Type B pancreatic cell (in vitro differentiated cells): Measurements from ENCODE around the gene PRAC2. TPM values are rescaled to one million over a fixed set of nuclear protein-coding genes. Genes with fewer than 3 reads are reported as not detected.

ENCODE experiments used
- DNase-seq: peaks from one replicate; pipeline ENCODE4 v3.0.0; 2021; ENCODE audit warnings: mixed read lengths; ENCODE audit not compliant: unreplicated experiment; ENCODE audit errors: extremely low spot score
- H3K27ac Mint-ChIP-seq: 2 replicates; pipeline ENCODE4 v1.8.0; 2021; ENCODE audit warnings: mild to moderate bottlenecking, mixed read lengths
- H3K27me3 Mint-ChIP-seq: 2 replicates; pipeline ENCODE4 v1.8.0; 2021; ENCODE audit warnings: mixed read lengths
- H3K36me3 Mint-ChIP-seq: 2 replicates; pipeline ENCODE4 v1.8.0; 2021; ENCODE audit warnings: mixed read lengths
- H3K4me1 Mint-ChIP-seq: one replicate; pipeline ENCODE4 v1.8.0; 2021; ENCODE audit warnings: mixed read lengths; ENCODE audit not compliant: unreplicated experiment
- H3K4me3 Mint-ChIP-seq: 2 replicates; pipeline ENCODE4 v1.8.0; 2021; ENCODE audit warnings: mild to moderate bottlenecking, mixed read lengths
- H3K9me3 Mint-ChIP-seq: 2 replicates; pipeline ENCODE4 v1.8.0; 2021; ENCODE audit warnings: mixed read lengths
- CTCF ChIP-seq: fragments of 200-600 bp; sonication (generic); conservative IDR thresholded peaks from 2 replicates; pipeline ENCODE4 v1.5.0; 2021; ENCODE audit warnings: antibody characterized with exemption, mild to moderate bottlenecking
- total RNA-seq: library from RNA; stranded (reverse); gene quantifications from 2 replicates; pipeline ENCODE4 v1.2.1, GENCODE V29; 2021; ENCODE audit warnings: low replicate concordance

PRAC2 gene
- total RNA-seq, 1 donor from 2014 or later, result not detected

- DNase-seq, result no peak
- peaks cover 98% of the 10 kb centered on the region for H3K27me3 Mint-ChIP-seq
- no peak overlapping the region for H3K4me3 Mint-ChIP-seq
- H3K4me1 Mint-ChIP-seq, result no peaks in the 10 kb centered on the region
- no peak overlapping the region for H3K27ac Mint-ChIP-seq
- TF ChIP-seq CTCF, result no peak
- H3K36me3 Mint-ChIP-seq, result no peaks in the 10 kb centered on the region
- H3K9me3 Mint-ChIP-seq, result no peaks in the 10 kb centered on the region
These were observed 31.7 kb downstream of the PRAC2 start for GRCh38 chr17:48754500-48755261.

GRCh38 chr17:48755356-48755755, 32.4 kb downstream of the PRAC2 start:
- H3K27me3 Mint-ChIP-seq, result peaks cover 98% of the 10 kb centered on the region
- DNase-seq, result no peak
- no peak overlapping the region for H3K27ac Mint-ChIP-seq
- no peaks in the 10 kb centered on the region for H3K4me1 Mint-ChIP-seq
- H3K4me3 Mint-ChIP-seq, result no peak overlapping the region
- H3K9me3 Mint-ChIP-seq, result no peaks in the 10 kb centered on the region
- no peak for TF ChIP-seq CTCF
- H3K36me3 Mint-ChIP-seq, result no peaks in the 10 kb centered on the region

- H3K27ac Mint-ChIP-seq, result no peak overlapping the region
- peaks cover 96% of the 10 kb centered on the region for H3K27me3 Mint-ChIP-seq
- DNase-seq, result no peak
- no peak for TF ChIP-seq CTCF
- no peaks in the 10 kb centered on the region for H3K36me3 Mint-ChIP-seq
- H3K9me3 Mint-ChIP-seq, result no peaks in the 10 kb centered on the region
- no peaks in the 10 kb centered on the region for H3K4me1 Mint-ChIP-seq
- H3K4me3 Mint-ChIP-seq, result no peak overlapping the region
These were observed 33.9 kb downstream of the PRAC2 start for GRCh38 chr17:48756830-48757251.

GRCh38 chr17:48757524-48757961, 34.6 kb downstream of the PRAC2 start:
- no peak overlapping the region for H3K4me3 Mint-ChIP-seq
- H3K27ac Mint-ChIP-seq, result no peak overlapping the region
- H3K27me3 Mint-ChIP-seq, result peaks cover 96% of the 10 kb centered on the region
- H3K36me3 Mint-ChIP-seq, result no peaks in the 10 kb centered on the region
- no peak for TF ChIP-seq CTCF
- H3K9me3 Mint-ChIP-seq, result no peaks in the 10 kb centered on the region
- H3K4me1 Mint-ChIP-seq, result no peaks in the 10 kb centered on the region
- no peak for DNase-seq

- TF ChIP-seq CTCF, result no peak
- no peak overlapping the region for H3K4me3 Mint-ChIP-seq
- no peak for DNase-seq
- no peaks in the 10 kb centered on the region for H3K9me3 Mint-ChIP-seq
- no peaks in the 10 kb centered on the region for H3K36me3 Mint-ChIP-seq
- H3K4me1 Mint-ChIP-seq, result no peaks in the 10 kb centered on the region
- peaks cover 96% of the 10 kb centered on the region for H3K27me3 Mint-ChIP-seq
- H3K27ac Mint-ChIP-seq, result no peak overlapping the region
These were observed 36.3 kb downstream of the PRAC2 start for GRCh38 chr17:48759288-48759687.
